ENCODE results near the gene IMPG1.

DNA sequence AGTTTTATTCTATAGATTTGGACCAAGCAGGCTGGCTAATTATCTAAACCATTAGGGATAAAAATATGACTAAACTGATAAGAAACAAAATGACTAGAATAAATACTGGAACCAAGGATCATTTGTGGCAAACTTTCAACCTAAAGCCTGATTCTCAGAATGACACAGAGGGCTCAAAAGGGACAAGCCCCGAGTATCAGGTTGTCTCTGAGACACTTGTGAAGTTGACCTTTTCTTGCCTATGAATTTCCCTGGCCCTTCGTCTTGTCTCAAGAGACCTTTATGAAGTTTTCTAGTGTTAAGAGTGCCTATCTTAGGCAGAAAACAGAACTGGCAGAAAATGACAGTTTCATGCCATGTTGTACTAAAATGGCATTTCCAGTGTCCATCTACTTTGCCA lies 68.3 kb downstream of the IMPG1 start:
- TF ChIP-seq, protein P1, sequence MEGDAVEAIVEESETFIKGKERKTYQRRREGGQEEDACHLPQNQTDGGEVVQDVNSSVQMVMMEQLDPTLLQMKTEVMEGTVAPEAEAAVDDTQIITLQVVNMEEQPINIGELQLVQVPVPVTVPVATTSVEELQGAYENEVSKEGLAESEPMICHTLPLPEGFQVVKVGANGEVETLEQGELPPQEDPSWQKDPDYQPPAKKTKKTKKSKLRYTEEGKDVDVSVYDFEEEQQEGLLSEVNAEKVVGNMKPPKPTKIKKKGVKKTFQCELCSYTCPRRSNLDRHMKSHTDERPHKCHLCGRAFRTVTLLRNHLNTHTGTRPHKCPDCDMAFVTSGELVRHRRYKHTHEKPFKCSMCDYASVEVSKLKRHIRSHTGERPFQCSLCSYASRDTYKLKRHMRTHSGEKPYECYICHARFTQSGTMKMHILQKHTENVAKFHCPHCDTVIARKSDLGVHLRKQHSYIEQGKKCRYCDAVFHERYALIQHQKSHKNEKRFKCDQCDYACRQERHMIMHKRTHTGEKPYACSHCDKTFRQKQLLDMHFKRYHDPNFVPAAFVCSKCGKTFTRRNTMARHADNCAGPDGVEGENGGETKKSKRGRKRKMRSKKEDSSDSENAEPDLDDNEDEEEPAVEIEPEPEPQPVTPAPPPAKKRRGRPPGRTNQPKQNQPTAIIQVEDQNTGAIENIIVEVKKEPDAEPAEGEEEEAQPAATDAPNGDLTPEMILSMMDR (IDR thresholded peaks at IDR 0.05; ENCODE audit: insufficient read depth, low read length), result no peak
- TF ChIP-seq POLR2AphosphoS5 (IDR thresholded peaks at IDR 0.05; ENCODE audit: low read depth) (no peak), GABPA (IDR thresholded peaks at IDR 0.05; ENCODE audit: low read depth) (no peak), SPI1 (IDR thresholded peaks at IDR 0.05; ENCODE audit: borderline replicate concordance, low read depth) (no peak)
- TF ChIP-seq, protein P2, sequence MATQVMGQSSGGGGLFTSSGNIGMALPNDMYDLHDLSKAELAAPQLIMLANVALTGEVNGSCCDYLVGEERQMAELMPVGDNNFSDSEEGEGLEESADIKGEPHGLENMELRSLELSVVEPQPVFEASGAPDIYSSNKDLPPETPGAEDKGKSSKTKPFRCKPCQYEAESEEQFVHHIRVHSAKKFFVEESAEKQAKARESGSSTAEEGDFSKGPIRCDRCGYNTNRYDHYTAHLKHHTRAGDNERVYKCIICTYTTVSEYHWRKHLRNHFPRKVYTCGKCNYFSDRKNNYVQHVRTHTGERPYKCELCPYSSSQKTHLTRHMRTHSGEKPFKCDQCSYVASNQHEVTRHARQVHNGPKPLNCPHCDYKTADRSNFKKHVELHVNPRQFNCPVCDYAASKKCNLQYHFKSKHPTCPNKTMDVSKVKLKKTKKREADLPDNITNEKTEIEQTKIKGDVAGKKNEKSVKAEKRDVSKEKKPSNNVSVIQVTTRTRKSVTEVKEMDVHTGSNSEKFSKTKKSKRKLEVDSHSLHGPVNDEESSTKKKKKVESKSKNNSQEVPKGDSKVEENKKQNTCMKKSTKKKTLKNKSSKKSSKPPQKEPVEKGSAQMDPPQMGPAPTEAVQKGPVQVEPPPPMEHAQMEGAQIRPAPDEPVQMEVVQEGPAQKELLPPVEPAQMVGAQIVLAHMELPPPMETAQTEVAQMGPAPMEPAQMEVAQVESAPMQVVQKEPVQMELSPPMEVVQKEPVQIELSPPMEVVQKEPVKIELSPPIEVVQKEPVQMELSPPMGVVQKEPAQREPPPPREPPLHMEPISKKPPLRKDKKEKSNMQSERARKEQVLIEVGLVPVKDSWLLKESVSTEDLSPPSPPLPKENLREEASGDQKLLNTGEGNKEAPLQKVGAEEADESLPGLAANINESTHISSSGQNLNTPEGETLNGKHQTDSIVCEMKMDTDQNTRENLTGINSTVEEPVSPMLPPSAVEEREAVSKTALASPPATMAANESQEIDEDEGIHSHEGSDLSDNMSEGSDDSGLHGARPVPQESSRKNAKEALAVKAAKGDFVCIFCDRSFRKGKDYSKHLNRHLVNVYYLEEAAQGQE (IDR thresholded peaks at IDR 0.05; ENCODE audit: insufficient replicate concordance, low read depth), result no peak

All from HL-60 (cell line).